ENCODE results near the gene PHACTR1. TPM values are rescaled to one million over a fixed set of nuclear protein-coding genes. Genes with fewer than 3 reads are reported as not detected.

The PHACTR1 gene
- total and polyA plus RNA-seq, 2 of the 4 experiments (the other 2 are of a cell fraction) = not detected

GRCh38 chr6:12899046-12899833, 182.7 kb downstream of the PHACTR1 start:
- no peaks in the 10 kb centered on the region for H3K4me1 ChIP-seq (ENCODE audit: control insufficient read depth, insufficient read depth, low read length)
- BruUV-seq (replicated peaks) = no TSS peak
- H2BK20ac ChIP-seq (ENCODE audit: low read depth, low read length) = no peak overlapping the region
- ATAC-seq (ENCODE audit: low read depth) = no peak
- H3K36me3 ChIP-seq (ENCODE audit: control insufficient read depth, insufficient read depth, low read length) = no peaks in the 10 kb centered on the region
- dilution Hi-C loops (cut with HindIII; ENCODE audit: low sequenced_read_pairs, unreplicated experiment) = no loop called here
- H2AK9ac ChIP-seq (replicated peaks; ENCODE audit: low read depth, low read length, poor library complexity) = no peak overlapping the region
- H3K27me3 ChIP-seq (ENCODE audit: control insufficient read depth, insufficient read depth, low read length) = no peaks in the 10 kb centered on the region
- no peak overlapping the region for H3K56ac ChIP-seq (ENCODE audit: extremely low read depth, insufficient read depth, low read length)
- no peak overlapping the region for H3K4ac ChIP-seq (ENCODE audit: low read depth, low read length)
- intact Hi-C loops (cut with micrococcal nuclease) = loop anchor here (10.0 kb wide), 2 partner anchors 604 to 1244 kb away; partner anchors contain the start of gene EDN1
- ChIA-PET POLR2A (ENCODE audit: unreplicated experiment) (interaction anchor here (0.6 kb wide), 1 partner anchor 12 kb away, joined by 3 read pairs; no protein-coding TSS in a partner anchor), CTCF (interaction anchor here (1.5 kb wide), 1 partner anchor 12 kb away, joined by 4 read pairs; no protein-coding TSS in a partner anchor)
- H2BK15ac ChIP-seq (ENCODE audit: low read depth, low read length) = no peak overlapping the region
- H3K79me1 ChIP-seq (ENCODE audit: low read depth in 1 of 2, low read length in 2 of 2) = no peaks in the 10 kb centered on the region
- H3K27ac ChIP-seq (ENCODE audit: insufficient read depth, low read length) = no peak overlapping the region
- no peak overlapping the region for H3K14ac ChIP-seq (replicated peaks; ENCODE audit: low read depth, low read length)
- no peaks in the 10 kb centered on the region; the same call in 1 of the 2 replicates for H3K9me3 ChIP-seq (ENCODE audit: control insufficient read depth, insufficient read depth, low read length)
- H2BK5ac ChIP-seq (ENCODE audit: low read depth, low read length, poor library complexity, severe bottlenecking) = no peak overlapping the region
- no peak overlapping the region for H3K4me2 ChIP-seq (ENCODE audit: low read depth, low read length)
- TF ChIP-seq RFX5 (IDR thresholded peaks at IDR 0.05; ENCODE audit: low read depth, low read length) = no peak
- no peak for TF ChIP-seq NFE2L2 (IDR thresholded peaks at IDR 0.05; ENCODE audit: low read depth, low read length)
- TF ChIP-seq MAFK (IDR thresholded peaks at IDR 0.05; ENCODE audit: low read depth, low read length) = no peak
- TF ChIP-seq, protein P1, sequence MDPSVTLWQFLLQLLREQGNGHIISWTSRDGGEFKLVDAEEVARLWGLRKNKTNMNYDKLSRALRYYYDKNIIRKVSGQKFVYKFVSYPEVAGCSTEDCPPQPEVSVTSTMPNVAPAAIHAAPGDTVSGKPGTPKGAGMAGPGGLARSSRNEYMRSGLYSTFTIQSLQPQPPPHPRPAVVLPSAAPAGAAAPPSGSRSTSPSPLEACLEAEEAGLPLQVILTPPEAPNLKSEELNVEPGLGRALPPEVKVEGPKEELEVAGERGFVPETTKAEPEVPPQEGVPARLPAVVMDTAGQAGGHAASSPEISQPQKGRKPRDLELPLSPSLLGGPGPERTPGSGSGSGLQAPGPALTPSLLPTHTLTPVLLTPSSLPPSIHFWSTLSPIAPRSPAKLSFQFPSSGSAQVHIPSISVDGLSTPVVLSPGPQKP (IDR thresholded peaks at IDR 0.05; ENCODE audit: borderline replicate concordance, low read depth, low read length) = no peak
- no peak for TF ChIP-seq POLR2A (IDR thresholded peaks at IDR 0.05; ENCODE audit: low read depth, low read length)
- TF ChIP-seq BHLHE40 (IDR thresholded peaks at IDR 0.05; ENCODE audit: low read depth, low read length) = no peak
- no peak for TF ChIP-seq RAD21 (IDR thresholded peaks at IDR 0.05; ENCODE audit: low read length)
- TF ChIP-seq SMC3 (IDR thresholded peaks at IDR 0.05; ENCODE audit: low read depth, low read length) = no peak
- no peak overlapping the region for H4K8ac ChIP-seq (ENCODE audit: low read depth in 2 of 2, low read length in 2 of 2)
- no peak overlapping the region for H4K91ac ChIP-seq (ENCODE audit: insufficient read depth, low read depth, low read length)
- H3K9me1 ChIP-seq (ENCODE audit: insufficient read depth, low read length) = no peaks in the 10 kb centered on the region
- no peak overlapping the region for H3K9ac ChIP-seq (ENCODE audit: low read depth, low read length)
- no peak for DNase-seq
- in situ Hi-C loops (cut with MboI; ENCODE audit: low sequenced_read_pairs) = loop anchor here (25.0 kb wide), 2 partner anchors 262 to 1337 kb away; no protein-coding TSS in a partner anchor
- H4K5ac ChIP-seq (ENCODE audit: low read depth, low read length) = no peak overlapping the region
- no peak overlapping the region for H3K23ac ChIP-seq (ENCODE audit: low read depth, low read length)
- H2AK5ac ChIP-seq (ENCODE audit: low read depth, low read length) = no peak overlapping the region
- no peak overlapping the region for H2BK120ac ChIP-seq (ENCODE audit: low read depth, low read length)
- H3K4me3 ChIP-seq (ENCODE audit: insufficient read depth, low read depth, low read length) = no peak overlapping the region
- H4K20me1 ChIP-seq (ENCODE audit: insufficient read depth, low read length) = no peaks in the 10 kb centered on the region
- no peak overlapping the region for H3K18ac ChIP-seq (ENCODE audit: low read depth, low read length)
- 39% methylated on average over 2 of the region's 4 CpGs; no CpG with 5 or more reads in 1 of the 2 experiments for WGBS, 2 experiments (ENCODE audit: extremely low coverage in 2 of 2, insufficient read length in 1 of 2)
- no peak overlapping the region for H2AFZ ChIP-seq (replicated peaks; ENCODE audit: low read length, poor library complexity)
